ENCODE data around the gene COASY.

Gene COASY

DNA sequence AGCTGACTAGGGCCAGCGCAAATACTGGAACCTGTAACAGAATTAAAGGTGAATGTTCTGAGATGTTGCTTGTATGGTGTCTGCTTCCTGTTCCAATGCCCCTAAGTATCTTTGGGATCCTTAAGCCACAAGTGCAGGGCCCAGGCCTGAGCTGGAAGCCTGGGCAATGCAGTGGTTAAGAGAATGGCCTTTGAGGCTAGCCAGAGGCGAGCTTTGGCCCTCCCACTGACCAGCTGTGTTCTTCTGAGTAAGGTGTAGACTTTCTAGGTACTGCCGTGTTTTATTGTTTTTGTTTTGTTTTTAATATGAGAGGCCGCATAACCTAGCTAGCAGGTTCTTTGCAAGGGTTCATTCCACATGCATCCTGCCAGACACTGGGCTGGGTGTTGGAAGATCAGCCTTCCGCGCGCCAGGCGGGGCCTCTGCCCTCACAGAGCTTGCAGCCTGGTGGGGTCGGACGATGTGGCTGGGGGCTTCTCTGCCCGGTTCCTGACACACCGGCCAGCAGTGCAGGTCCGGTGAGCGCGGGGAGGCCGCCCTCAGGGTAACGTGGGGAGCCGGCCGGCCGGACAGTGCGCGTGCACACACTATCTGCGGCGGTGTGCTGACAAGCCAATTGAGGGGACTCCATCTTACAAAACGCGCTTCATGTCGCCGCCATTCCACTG is 4.4 kb downstream of the COASY start:
- TF ChIP-seq, protein P1, sequence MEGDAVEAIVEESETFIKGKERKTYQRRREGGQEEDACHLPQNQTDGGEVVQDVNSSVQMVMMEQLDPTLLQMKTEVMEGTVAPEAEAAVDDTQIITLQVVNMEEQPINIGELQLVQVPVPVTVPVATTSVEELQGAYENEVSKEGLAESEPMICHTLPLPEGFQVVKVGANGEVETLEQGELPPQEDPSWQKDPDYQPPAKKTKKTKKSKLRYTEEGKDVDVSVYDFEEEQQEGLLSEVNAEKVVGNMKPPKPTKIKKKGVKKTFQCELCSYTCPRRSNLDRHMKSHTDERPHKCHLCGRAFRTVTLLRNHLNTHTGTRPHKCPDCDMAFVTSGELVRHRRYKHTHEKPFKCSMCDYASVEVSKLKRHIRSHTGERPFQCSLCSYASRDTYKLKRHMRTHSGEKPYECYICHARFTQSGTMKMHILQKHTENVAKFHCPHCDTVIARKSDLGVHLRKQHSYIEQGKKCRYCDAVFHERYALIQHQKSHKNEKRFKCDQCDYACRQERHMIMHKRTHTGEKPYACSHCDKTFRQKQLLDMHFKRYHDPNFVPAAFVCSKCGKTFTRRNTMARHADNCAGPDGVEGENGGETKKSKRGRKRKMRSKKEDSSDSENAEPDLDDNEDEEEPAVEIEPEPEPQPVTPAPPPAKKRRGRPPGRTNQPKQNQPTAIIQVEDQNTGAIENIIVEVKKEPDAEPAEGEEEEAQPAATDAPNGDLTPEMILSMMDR (IDR thresholded peaks at IDR 0.05; ENCODE audit: unreplicated experiment in 3 of 3): no peak
- H3K4me3 Mint-ChIP-seq: peak overlapping the region; percentile 93 to 97 (median 96)
- no peaks in the 10 kb centered on the region for H3K9me3 Mint-ChIP-seq
- H3K4me1 Mint-ChIP-seq: peaks cover 17% of the 10 kb centered on the region
- peaks cover 30% of the 10 kb centered on the region for H3K36me3 Mint-ChIP-seq (ENCODE audit: low read depth)
- no peaks in the 10 kb centered on the region for H3K27me3 Mint-ChIP-seq (ENCODE audit: low read depth)
- peak overlapping the region; percentile 75 to 89 (median 88) for H3K27ac Mint-ChIP-seq

DNA sequence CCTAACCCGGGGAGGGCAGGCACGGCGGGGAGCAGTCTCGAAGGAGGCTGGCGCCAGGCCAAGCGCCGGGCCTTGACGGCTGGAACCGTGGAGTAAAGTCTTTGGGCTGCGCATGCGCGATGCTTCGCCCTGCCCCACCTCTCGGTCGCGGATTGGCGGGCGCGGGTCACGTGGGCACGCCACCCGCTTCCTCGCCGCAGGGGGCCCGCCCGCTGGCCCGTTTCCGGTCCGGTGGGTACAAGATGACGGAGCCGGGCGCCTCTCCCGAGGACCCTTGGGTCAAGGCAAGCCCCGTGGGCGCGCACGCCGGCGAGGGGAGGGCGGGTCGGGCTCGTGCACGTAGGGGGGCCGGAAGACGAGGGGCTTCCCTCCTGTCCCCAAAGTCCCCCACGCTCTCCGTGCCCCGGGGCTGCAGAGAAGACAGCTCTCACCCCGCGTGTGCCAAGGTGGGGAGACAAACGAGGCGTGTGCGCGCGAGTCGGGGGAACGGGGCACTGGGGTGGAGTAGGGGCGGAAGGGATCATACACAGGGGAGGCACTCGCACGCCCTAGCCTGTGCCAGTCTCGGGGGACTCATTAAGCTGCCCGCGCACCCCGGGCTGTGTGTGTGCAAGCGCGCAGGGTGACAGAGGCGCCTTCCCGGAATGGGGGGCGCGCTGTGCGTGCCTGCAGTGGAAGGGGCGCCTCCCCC is 5.1 kb downstream of the COASY start, which contains the start of gene MLX:
TSS of gene MLX (plus strand) at position 218 of the 691 bp plus-strand sequence. CDS start at position 243, 25 bp downstream.
- peak within 1 kb of the TSS; percentile 93 to 97 (median 96) for H3K4me3 Mint-ChIP-seq
- no peaks in the 10 kb centered on the region for H3K9me3 Mint-ChIP-seq
- H3K27me3 Mint-ChIP-seq (ENCODE audit: low read depth): no peaks in the 10 kb centered on the region
- TF ChIP-seq, protein P1 (IDR thresholded peaks at IDR 0.05; ENCODE audit: unreplicated experiment in 3 of 3): no peak
- H3K4me1 Mint-ChIP-seq: peaks cover 12% of the 10 kb centered on the region
- H3K27ac Mint-ChIP-seq: peak within 1 kb of the TSS; percentile 75 to 89 (median 88)
- peaks cover 36% of the 10 kb centered on the region for H3K36me3 Mint-ChIP-seq (ENCODE audit: low read depth)

DNA sequence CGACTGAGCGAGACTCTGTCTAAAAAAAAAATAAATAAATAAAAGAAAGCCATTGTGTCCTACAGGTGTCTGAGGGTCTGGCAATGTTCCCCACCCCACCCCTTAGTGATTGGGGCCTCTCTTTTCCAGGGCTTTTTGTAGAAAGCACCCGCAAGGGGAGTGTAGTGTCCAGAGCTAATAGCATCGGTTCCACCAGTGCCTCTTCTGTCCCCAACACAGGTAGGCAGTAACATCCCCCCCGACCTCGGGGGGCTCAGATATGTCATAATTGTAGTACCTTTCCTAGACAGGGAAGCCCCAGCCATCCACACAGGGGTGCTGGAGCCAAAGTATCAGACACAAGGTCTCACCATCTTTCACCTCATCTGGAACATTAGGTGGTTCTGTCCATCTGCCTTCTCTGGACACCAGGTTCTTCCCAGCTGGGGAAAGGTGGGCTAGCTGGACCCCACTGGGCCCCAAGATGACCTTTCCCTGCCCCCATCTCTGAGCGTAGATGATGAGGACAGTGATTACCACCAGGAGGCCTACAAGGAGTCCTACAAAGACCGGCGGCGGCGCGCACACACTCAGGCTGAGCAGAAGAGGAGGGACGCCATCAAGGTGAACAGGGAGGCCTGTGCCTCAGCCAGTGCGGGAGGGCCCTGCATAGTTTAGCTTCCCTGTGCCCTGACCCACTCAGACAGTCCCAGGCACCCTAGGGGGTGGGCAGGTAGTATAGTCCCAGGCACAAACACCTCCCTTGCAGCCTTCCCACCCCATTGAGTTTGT is 6.6 kb downstream of the COASY start:
- TF ChIP-seq, protein P1 (IDR thresholded peaks at IDR 0.05; ENCODE audit: unreplicated experiment in 3 of 3): no peak
- Mint-ChIP-seq H3K27me3 (ENCODE audit: low read depth) (no peaks in the 10 kb centered on the region), H3K27ac (no peak overlapping the region), H3K4me3 (peak overlapping the region; percentile 67 to 93 (median 71)), H3K36me3 (ENCODE audit: low read depth) (peaks cover 49% of the 10 kb centered on the region), H3K9me3 (no peaks in the 10 kb centered on the region), H3K4me1 (peaks cover 9% of the 10 kb centered on the region)

DNA sequence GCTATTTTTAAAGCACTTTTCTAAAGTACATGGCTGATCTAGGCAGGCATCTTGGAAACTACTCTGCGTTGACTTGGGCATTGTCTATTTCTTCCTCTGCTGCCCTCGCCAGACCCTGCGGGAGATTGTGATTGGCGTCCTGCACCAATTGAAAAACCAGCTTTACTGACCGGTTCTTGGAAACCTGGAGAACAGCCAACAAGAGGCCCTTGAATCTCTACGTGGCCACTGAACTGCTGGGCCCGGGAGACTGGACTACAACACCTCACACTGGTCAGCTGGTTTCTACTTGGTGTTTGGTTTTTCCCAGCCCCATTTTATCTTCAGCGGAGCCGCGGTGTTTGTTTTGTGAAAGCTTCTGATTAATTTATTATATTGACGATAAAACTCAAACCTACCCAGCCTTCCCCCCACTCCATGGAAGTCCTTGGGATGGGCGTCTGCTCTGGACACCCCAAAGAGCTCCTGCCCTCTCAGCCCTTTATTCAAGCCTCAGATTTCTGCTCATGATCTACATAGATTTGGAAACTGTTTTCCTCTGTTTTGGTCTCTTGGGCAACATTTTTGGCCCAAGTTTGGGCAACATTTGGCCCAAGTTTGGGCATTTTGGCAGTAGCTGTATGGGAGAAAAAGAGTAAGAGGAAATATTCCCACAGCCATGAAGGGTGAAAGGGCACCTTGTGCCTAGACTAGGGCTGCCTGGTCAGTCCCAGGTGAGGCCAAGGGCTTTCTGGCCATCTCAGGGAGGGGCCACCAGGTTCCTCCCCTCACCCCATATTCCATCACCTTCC is 9.7 kb downstream of the COASY start:
- Mint-ChIP-seq H3K4me1 (peaks cover 19% of the 10 kb centered on the region), H3K27ac (no peak overlapping the region), H3K27me3 (ENCODE audit: low read depth) (no peaks in the 10 kb centered on the region), H3K4me3 (peak overlapping the region in 1 of 3 experiments; percentile 43), H3K9me3 (no peaks in the 10 kb centered on the region), H3K36me3 (ENCODE audit: low read depth) (peaks cover 66% of the 10 kb centered on the region)
- TF ChIP-seq, protein P1 (IDR thresholded peaks at IDR 0.05; ENCODE audit: unreplicated experiment in 3 of 3): no peak

DNA sequence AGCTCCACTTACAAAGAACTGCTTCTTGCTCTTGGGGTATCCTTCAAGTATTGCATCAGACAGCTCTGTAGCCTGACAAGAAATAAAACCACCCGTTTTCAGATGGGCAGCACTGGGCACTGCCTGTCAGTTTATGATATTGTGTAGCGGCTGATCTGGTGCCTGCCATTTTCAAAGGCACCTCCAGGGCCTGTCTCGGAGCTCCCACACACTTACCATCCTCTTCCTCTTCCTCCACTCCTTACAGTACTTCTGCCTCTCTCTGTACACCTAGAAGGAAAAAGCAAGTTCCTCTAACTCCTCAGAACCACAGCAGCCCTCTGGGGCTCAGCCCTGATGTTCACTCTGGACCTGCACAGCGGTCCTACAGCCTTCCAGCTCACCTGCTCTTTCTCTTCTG is 11.1 kb downstream of the COASY start:
- Mint-ChIP-seq H3K4me3 (peak overlapping the region in 1 of 3 experiments; percentile 6), H3K9me3 (no peaks in the 10 kb centered on the region), H3K27ac (no peak overlapping the region), H3K4me1 (peaks cover 26% of the 10 kb centered on the region), H3K27me3 (ENCODE audit: low read depth) (no peaks in the 10 kb centered on the region), H3K36me3 (ENCODE audit: low read depth) (peaks cover 62% of the 10 kb centered on the region)
- TF ChIP-seq, protein P1 (IDR thresholded peaks at IDR 0.05; ENCODE audit: unreplicated experiment in 3 of 3): no peak
